HG03060 (cell line): ENCODE data around the gene CAPN5.

Source experiments
- ATAC-seq: cut with Tn5 transposase; IDR thresholded peaks from one replicate; pipeline ENCODE4 v1.9.1; 2021; ENCODE audit warnings: low read depth, moderate number of reproducible peaks; ENCODE audit not compliant: unreplicated experiment

The CAPN5 gene

GRCh38 chr11:77063407-77063806 is 3.4 kb upstream of the CAPN5 start:
- no peak for ATAC-seq

GRCh38 chr11:77063861-77064260 is 2.9 kb upstream of the CAPN5 start:
- no peak for ATAC-seq

- ATAC-seq, result no peak
Measured at GRCh38 chr11:77064648-77065217, 2.0 kb upstream of the CAPN5 start.

GRCh38 chr11:77065878-77066228 is 918 bp upstream of the CAPN5 start:
- no peak for ATAC-seq

- no peak for ATAC-seq
Measured at GRCh38 chr11:77067861-77068443, 1.2 kb downstream of the CAPN5 start.

GRCh38 chr11:77068457-77069335 is 1.9 kb downstream of the CAPN5 start:
- ATAC-seq, result no peak

- no peak for ATAC-seq
Measured at GRCh38 chr11:77069336-77069968, 2.7 kb downstream of the CAPN5 start.

GRCh38 chr11:77069969-77070582 is 3.3 kb downstream of the CAPN5 start:
- ATAC-seq, result no peak

GRCh38 chr11:77071077-77071476 is 4.3 kb downstream of the CAPN5 start:
- ATAC-seq, result no peak

GRCh38 chr11:77071671-77072605 is 5.2 kb downstream of the CAPN5 start:
- ATAC-seq, result no peak

GRCh38 chr11:77072851-77073327 is 6.1 kb downstream of the CAPN5 start:
- no peak for ATAC-seq

- ATAC-seq, result no peak
Measured at GRCh38 chr11:77073328-77074001, 6.7 kb downstream of the CAPN5 start.

GRCh38 chr11:77074205-77074604 is 7.4 kb downstream of the CAPN5 start:
- ATAC-seq, result no peak

GRCh38 chr11:77074626-77075221 is 8.0 kb downstream of the CAPN5 start:
- no peak for ATAC-seq

- no peak for ATAC-seq
Measured at GRCh38 chr11:77075425-77075905, 8.7 kb downstream of the CAPN5 start.

GRCh38 chr11:77079666-77080065 is 12.9 kb downstream of the CAPN5 start:
- no peak for ATAC-seq

- ATAC-seq, result no peak
Measured at GRCh38 chr11:77080643-77081210, 14.0 kb downstream of the CAPN5 start.

- ATAC-seq, result no peak
Measured at GRCh38 chr11:77081381-77081851, 14.6 kb downstream of the CAPN5 start.
